Measurements from ENCODE around the gene KLHL42. TPM values are rescaled to one million over a fixed set of nuclear protein-coding genes. Genes with fewer than 3 reads are reported as not detected.

Gene KLHL42
- total RNA-seq, 1 donor from 2014 or later: 5.5 TPM

DNA sequence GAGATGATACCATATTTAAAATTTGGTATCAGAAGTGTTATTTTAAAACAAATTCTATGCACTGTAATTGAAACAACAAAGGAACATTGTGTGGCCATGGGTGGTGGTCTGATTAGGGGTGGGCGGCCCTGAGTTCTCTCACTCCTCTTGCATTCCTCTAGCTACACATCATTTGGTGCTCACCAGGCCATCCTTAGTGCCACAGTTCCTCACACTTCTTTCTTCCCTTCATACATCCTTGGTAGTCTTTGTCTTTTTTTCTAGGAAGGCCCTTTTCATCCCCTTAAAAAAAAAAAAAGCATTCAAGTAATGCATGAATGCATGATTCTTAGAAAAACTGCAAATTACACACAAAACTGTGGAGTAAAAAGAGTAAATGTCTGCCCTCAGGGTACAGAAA, 2.4 kb downstream of the KLHL42 start:
- TF ChIP-seq, protein P1, sequence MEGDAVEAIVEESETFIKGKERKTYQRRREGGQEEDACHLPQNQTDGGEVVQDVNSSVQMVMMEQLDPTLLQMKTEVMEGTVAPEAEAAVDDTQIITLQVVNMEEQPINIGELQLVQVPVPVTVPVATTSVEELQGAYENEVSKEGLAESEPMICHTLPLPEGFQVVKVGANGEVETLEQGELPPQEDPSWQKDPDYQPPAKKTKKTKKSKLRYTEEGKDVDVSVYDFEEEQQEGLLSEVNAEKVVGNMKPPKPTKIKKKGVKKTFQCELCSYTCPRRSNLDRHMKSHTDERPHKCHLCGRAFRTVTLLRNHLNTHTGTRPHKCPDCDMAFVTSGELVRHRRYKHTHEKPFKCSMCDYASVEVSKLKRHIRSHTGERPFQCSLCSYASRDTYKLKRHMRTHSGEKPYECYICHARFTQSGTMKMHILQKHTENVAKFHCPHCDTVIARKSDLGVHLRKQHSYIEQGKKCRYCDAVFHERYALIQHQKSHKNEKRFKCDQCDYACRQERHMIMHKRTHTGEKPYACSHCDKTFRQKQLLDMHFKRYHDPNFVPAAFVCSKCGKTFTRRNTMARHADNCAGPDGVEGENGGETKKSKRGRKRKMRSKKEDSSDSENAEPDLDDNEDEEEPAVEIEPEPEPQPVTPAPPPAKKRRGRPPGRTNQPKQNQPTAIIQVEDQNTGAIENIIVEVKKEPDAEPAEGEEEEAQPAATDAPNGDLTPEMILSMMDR (IDR thresholded peaks at IDR 0.05; ENCODE audit: borderline replicate concordance): no peak
- no peak overlapping the region for H3K4me3 ChIP-seq
- intact Hi-C loops (cut with micrococcal nuclease): no loop called here

DNA sequence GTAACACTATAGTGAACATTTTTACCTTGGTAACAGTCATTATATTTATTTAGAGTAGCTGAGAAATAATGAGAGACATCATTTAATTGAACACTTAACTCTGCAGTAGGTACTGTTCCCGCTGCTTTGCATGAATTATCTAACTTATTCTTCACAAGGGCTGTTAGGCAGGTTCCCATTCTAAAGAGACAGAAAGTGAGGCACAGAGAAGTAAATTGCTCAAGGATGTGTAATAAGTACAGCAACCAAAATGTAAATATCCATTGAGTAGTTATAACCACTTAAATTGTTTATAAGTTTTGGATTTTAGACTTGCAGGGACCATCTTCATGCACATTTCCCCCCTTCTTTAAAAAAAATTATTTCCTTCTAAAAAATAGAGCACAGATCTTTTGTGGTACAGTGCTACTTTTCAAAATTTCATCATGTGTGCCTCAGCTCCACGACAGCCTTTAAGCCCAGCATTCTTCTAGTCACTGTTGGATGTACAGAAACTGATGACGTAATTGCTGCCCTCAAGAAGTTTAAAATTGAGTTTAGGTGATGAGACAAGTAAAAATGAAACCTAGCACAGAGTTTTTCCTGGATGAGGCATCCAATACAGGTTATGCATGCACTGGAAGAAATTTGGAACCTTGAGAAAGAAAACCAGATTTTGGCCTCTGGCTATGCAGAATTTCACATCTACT, 6.0 kb downstream of the KLHL42 start:
- peaks cover 22% of the 10 kb centered on the region for H3K4me1 ChIP-seq
- H3K4me3 ChIP-seq: no peak overlapping the region
- TF ChIP-seq, protein P1 (IDR thresholded peaks at IDR 0.05; ENCODE audit: borderline replicate concordance): no peak
- intact Hi-C loops (cut with micrococcal nuclease): no loop called here
- peaks cover 3% of the 10 kb centered on the region for H3K36me3 ChIP-seq
- no peak for DNase-seq
- H3K9me3 ChIP-seq (replicated peaks): no peaks in the 10 kb centered on the region
- H3K27ac ChIP-seq (replicated peaks): no peak overlapping the region
- H3K27me3 ChIP-seq (ENCODE audit: low read depth): no peaks in the 10 kb centered on the region

More for the DNA sequence above, 2.4 kb downstream of the KLHL42 start:
- H3K27me3 ChIP-seq (ENCODE audit: low read depth): no peaks in the 10 kb centered on the region
- no peak overlapping the region for H3K27ac ChIP-seq (replicated peaks)
- peaks cover 3% of the 10 kb centered on the region for H3K36me3 ChIP-seq
- H3K4me1 ChIP-seq: peaks cover 39% of the 10 kb centered on the region
- no peaks in the 10 kb centered on the region for H3K9me3 ChIP-seq (replicated peaks)
- DNase-seq: no peak

DNA sequence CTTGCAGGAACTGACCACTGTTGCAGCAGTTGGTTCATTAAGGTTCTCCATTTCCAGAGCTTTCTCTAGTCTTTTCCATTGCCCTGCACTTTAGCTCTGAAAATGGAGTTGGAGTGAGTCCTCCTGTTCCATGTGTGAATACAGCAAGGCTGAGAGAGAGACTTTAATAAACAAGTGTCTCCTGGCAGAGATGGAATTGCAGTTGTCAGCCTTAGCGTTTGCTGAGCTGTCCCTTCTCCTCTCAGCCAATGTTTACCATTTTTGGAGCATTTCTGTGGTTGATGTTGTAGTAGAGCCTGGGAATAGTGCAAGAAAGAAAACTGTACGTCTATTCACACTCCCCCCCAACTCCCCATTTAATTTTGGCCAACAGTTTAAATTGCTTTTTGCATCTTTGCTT, 7.5 kb downstream of the KLHL42 start:
- DNase-seq: no peak
- H3K4me1 ChIP-seq: peaks cover 7% of the 10 kb centered on the region
- H3K4me3 ChIP-seq: no peak overlapping the region
- H3K27me3 ChIP-seq (ENCODE audit: low read depth): no peaks in the 10 kb centered on the region
- TF ChIP-seq, protein P1 (IDR thresholded peaks at IDR 0.05; ENCODE audit: borderline replicate concordance): no peak
- intact Hi-C loops (cut with micrococcal nuclease): no loop called here
- peaks cover 12% of the 10 kb centered on the region for H3K36me3 ChIP-seq
- H3K9me3 ChIP-seq (replicated peaks): no peaks in the 10 kb centered on the region
- no peak overlapping the region for H3K27ac ChIP-seq (replicated peaks)

DNA sequence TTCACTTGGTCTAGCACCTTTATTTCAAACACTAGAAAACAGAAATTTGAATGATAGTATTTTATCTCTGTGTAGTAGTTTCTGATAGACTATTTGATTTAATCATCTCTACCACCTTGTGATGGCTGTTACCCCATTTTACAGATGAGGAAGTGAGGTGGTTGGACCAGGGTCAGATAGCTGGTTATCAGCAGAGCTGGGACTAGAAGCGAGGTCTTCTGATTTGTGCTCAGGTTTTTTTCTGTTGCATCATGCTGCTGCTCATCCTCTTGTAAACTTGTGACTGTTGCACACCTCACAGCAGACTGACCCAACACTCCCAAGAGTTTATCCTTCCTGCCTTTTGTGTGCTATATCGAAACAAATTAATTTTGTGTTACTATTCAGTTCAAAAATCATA, 10.1 kb downstream of the KLHL42 start:
- H3K27ac ChIP-seq (replicated peaks): no peak overlapping the region
- H3K9me3 ChIP-seq (replicated peaks): no peaks in the 10 kb centered on the region
- intact Hi-C loops (cut with micrococcal nuclease): no loop called here
- H3K4me3 ChIP-seq: no peak overlapping the region
- TF ChIP-seq, protein P1 (IDR thresholded peaks at IDR 0.05; ENCODE audit: borderline replicate concordance): no peak
- H3K27me3 ChIP-seq (ENCODE audit: low read depth): no peaks in the 10 kb centered on the region
- peaks cover 37% of the 10 kb centered on the region for H3K36me3 ChIP-seq
- no peaks in the 10 kb centered on the region for H3K4me1 ChIP-seq
- DNase-seq: no peak

DNA sequence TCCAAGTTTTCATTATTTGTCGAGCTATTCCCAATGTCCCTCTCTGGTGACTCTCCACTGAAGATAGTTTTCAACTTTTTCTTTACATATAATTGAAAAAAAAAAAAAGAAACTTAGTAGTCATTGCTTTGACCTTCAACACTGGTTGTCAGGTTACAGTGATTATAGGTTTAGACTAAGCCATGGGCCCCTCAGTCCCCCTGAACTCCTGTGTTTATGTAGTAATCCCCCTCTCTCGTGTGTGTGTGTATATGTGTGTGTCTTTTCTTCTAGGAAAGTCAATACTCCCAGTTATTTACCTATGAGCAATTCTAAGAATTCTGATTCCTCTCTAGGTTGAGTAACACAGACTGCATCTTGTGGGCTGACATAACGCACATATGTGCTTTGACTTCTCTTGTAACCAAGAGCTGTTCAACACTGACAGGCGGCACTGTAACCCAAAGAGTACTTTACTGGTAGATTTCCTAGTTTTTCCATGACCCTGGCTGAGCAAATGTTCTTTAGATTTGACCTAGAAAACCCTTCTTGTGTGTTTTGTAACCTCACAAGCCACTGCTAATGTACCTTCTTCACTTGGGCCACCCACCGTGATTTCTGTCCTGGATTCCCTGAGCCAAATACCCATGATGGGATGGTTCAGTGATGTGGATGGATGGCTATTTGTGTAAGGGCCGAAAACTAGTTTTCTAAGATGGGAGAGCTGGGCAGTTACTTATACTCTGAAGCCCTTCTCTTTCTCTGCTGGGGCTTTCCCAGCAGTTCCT, 15.0 kb downstream of the KLHL42 start:
- intact Hi-C loops (cut with micrococcal nuclease): no loop called here
- Histone ChIP-seq H3K36me3 (peaks cover 79% of the 10 kb centered on the region), H3K4me1 (no peaks in the 10 kb centered on the region), H3K9me3 (replicated peaks) (no peaks in the 10 kb centered on the region), H3K27me3 (ENCODE audit: low read depth) (no peaks in the 10 kb centered on the region), H3K27ac (replicated peaks) (no peak overlapping the region), H3K4me3 (no peak overlapping the region)
- DNase-seq: no peak
- TF ChIP-seq, protein P1 (IDR thresholded peaks at IDR 0.05; ENCODE audit: borderline replicate concordance): no peak
